Articular chondrocyte of knee joint (primary cell): Measurements from ENCODE around the gene RCHY1. TPM values are rescaled to one million over a fixed set of nuclear protein-coding genes. Genes with fewer than 3 reads are reported as not detected.

Source experiments
- total RNA-seq: library from RNA; depleted of rRNA; stranded (reverse); fragments of >200 nt; gene quantifications from 2 replicates; pipeline ENCODE4 v1.2.3, GENCODE V29; 2012

RCHY1 gene
- total RNA-seq = 28.2 and 30.9 TPM in 2 replicates

DNA sequence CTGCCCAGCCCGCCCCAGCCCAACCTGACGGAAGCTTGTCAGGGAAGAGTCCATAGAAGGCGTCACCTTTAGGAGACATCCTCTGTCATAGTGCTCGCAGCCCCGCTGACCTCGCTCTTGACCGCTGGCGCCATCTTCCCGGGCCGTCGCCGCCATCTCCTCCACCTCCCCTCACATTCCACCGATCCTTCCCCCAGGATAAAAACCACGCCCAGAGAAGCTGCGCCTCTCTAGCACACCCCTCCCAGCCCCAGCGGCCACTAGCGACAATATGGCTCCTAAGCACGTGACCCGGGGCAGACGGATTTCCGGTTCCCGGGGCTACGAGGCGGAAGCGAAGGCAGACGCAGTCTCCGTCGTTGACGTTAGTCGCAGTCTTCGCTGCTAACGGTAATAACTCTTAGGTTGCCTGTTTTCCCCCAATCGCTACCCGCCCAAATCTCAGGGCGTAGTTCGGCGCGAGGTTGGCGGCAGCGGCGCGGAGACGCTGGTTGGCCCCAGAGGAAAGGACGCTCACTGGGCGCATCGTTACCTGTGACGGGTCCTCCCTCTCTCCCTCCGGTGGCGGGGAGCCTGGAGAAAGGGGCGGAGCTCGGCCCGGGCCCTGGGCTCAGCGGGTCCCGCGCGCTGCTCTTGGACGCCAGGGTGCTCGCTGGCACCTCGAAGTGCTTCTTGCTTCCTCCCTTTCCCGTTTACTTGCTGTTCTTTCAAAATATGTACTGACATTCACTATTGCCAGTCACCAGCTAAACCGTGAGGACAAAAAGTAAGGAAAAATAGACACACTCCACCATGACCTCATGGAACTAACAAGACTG lies at the start of gene RCHY1, which contains the start of gene THAP6:
TSS of gene RCHY1 (minus strand) at position 273 of the 818 bp plus-strand sequence. CDS start at position 156, 117 bp downstream.
TSS of gene THAP6 (plus strand) at position 343 of the 818 bp plus-strand sequence. CDS start 980 bp downstream, outside the sequence.

DNA sequence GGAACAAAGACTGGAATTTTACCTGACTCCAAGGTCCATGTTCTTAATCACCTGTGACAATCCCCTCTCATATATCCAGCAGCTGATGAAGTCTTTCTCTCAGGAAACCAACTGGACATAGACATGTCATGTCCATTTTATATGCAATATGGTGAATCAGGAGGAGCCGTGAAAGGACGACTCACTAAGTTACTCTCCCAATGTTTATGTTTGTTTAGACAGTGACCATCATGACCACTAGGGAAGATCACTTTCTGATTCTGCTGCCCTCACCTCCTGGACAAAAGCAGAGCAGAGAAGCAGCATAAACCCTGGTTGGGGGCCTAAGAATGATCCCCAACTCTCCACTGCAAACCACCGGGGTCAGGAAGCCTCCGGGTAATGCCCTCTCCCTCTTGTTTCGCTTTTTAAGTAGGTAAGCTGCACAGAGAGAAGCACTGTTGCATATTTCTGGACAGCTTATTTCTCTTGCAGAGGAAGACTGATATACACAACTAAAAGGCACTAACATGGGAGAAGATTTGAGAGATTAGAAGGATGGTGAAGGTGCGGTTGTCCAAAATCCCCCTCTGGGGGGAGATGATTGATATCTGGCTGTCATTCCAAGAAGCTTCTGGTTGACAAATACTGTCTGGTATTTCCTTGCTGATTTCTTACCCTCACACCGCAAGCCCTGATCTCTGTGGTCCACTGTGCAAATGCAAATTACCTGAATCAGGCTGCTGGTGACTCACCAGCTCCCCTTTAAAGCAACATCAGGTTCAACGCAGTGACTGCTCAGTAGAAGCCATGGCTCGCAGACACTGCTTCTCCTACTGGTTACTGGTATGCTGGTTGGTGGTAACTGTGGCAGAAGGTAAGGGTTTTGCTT lies 41.3 kb upstream of the RCHY1 start, which contains the start of gene ODAPH:
TSS of gene ODAPH (plus strand) at position 773 of the 871 bp plus-strand sequence. CDS start at position 790, 17 bp downstream.

Other genes starting within 250 kb of the RCHY1 start
- gene THAP6, start 70 bp upstream of the RCHY1 start, total RNA-seq = 21.9 and 23.3 TPM in 2 replicates
- gene ODAPH, start 41.7 kb upstream of the RCHY1 start, total RNA-seq = not detected in 2 replicates
- 0.26 and 2.5 TPM in 2 replicates for gene CDKL2, start 116.1 kb upstream of the RCHY1 start, total RNA-seq
- gene G3BP2, start 159.0 kb upstream of the RCHY1 start, total RNA-seq = 136 and 145 TPM in 2 replicates
- 133 and 136 TPM in 2 replicates for gene USO1, start 210.2 kb upstream of the RCHY1 start, total RNA-seq